HFFc6 (cell line): Measurements from ENCODE around the gene OPRM1. TPM values are rescaled to one million over a fixed set of nuclear protein-coding genes. Genes with fewer than 3 reads are reported as not detected.

Experiments
- DNase-seq: peaks from one replicate; pipeline ENCODE4 v3.0.0-alpha.2; 2018
- H3K27ac Mint-ChIP-seq: 2 replicates; pipeline ENCODE4 v1.8.0; 2020; ENCODE audit warnings: mild to moderate bottlenecking, mixed read lengths
- H3K27me3 Mint-ChIP-seq: 2 replicates; pipeline ENCODE4 v1.8.0; 2021; ENCODE audit warnings: mild to moderate bottlenecking, moderate library complexity, mixed read lengths; ENCODE audit not compliant: insufficient read depth
- H3K36me3 Mint-ChIP-seq: 2 replicates; pipeline ENCODE4 v1.8.0; 2021; ENCODE audit warnings: low read depth, mixed read lengths
- H3K4me1 Mint-ChIP-seq: 2 replicates; pipeline ENCODE4 v1.8.0; 2020; ENCODE audit warnings: low read depth, mixed read lengths
- H3K4me3 Mint-ChIP-seq: 2 replicates; pipeline ENCODE4 v1.8.0; 2020; ENCODE audit warnings: mild to moderate bottlenecking, moderate library complexity, mixed read lengths
- H3K9me3 Mint-ChIP-seq: 2 replicates; pipeline ENCODE4 v1.8.0; 2020; ENCODE audit warnings: mild to moderate bottlenecking, mixed read lengths
- total RNA-seq, 6 experiments: library from RNA; stranded (reverse); fragmentation: NEBNext Ultra II Directional; extraction: Animal tissue kit (Norgen Biotek cat#: 25700); gene quantifications; 2 replicates in 1 of 6; 3 replicates in 5 of 6; pipeline ENCODE4 v1.2.3, GENCODE V29; 2021
- TF ChIP-seq, protein P1 (sequence below): fragments of 200-600 bp; sonication (generic); IDR thresholded peaks from 2 replicates; pipeline ENCODE4 v1.5.0; 2021; ENCODE audit warnings: antibody characterized with exemption, mild to moderate bottlenecking

The OPRM1 gene
- total RNA-seq, 6 experiments from 2014 or later, result not detected

DNA sequence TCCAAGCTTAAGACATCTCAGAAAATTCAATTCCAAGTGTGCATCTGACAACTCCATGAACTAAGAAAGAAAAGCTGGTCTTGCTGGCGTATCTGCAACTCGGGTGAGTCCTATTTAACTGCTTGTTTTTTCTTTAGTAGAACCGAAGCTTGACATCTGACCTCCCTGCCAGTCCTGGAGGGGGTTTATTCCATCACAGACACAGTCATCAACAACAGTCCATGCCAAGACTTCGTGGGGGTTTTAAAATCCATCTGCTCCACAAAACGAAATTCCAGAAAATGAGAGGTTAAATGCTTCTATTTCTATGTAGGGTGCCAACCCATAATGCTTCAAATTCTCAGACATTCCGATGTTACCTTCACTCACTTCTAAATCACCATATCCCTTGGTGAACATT is 183.7 kb downstream of the OPRM1 start:
- H3K27ac Mint-ChIP-seq, result no peak overlapping the region
- no peaks in the 10 kb centered on the region for H3K4me1 Mint-ChIP-seq
- no peak for DNase-seq
- H3K4me3 Mint-ChIP-seq, result no peak overlapping the region
- TF ChIP-seq, protein P1, sequence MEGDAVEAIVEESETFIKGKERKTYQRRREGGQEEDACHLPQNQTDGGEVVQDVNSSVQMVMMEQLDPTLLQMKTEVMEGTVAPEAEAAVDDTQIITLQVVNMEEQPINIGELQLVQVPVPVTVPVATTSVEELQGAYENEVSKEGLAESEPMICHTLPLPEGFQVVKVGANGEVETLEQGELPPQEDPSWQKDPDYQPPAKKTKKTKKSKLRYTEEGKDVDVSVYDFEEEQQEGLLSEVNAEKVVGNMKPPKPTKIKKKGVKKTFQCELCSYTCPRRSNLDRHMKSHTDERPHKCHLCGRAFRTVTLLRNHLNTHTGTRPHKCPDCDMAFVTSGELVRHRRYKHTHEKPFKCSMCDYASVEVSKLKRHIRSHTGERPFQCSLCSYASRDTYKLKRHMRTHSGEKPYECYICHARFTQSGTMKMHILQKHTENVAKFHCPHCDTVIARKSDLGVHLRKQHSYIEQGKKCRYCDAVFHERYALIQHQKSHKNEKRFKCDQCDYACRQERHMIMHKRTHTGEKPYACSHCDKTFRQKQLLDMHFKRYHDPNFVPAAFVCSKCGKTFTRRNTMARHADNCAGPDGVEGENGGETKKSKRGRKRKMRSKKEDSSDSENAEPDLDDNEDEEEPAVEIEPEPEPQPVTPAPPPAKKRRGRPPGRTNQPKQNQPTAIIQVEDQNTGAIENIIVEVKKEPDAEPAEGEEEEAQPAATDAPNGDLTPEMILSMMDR, result no peak
- no peaks in the 10 kb centered on the region for H3K36me3 Mint-ChIP-seq
- peaks cover 10% of the 10 kb centered on the region for H3K27me3 Mint-ChIP-seq
- H3K9me3 Mint-ChIP-seq, result no peaks in the 10 kb centered on the region

DNA sequence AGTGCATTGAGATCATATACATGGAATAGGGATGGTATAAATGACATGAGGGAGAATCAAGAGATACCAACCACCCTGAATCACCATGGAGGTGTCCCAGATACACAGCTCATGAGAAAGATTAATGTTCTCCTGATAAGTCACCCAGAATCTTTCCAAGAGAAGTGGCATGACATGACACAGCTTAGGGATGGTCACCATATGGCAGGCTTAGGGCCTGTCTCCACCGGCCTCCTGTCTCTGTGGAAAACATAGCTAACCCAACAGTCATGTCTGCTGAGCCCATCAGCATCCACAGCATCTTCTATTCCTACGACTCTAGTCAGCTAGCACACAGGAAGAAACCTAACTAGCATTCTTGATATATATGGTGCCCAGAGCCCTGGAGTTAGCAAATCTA is 184.3 kb downstream of the OPRM1 start:
- Mint-ChIP-seq H3K27me3 (peaks cover 13% of the 10 kb centered on the region), H3K4me1 (no peaks in the 10 kb centered on the region), H3K4me3 (no peak overlapping the region), H3K36me3 (no peaks in the 10 kb centered on the region), H3K27ac (no peak overlapping the region), H3K9me3 (no peaks in the 10 kb centered on the region)
- TF ChIP-seq, protein P1, result no peak
- DNase-seq, result no peak

DNA sequence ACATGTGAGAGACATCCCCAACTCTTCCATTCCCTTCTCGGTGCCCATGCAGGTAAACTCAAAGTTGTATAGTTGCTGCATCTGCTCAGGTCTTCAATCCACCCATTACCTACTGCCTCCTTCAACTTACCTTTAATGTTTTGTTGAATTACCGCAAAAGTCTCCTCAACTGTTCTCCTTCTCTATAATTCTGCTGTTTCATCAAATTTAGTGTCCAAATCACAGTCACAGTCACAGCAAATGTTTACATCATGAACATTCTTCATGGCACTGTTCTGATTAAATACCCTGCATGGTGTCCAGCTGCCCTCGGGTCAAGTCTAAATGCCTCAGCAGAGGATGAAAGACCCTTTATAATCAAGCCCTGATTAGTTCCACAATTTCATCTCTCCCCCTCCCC is 187.4 kb downstream of the OPRM1 start:
- H3K27ac Mint-ChIP-seq, result no peak overlapping the region
- no peak overlapping the region for H3K4me3 Mint-ChIP-seq

GRCh38 chr6:154227862-154228520 is 189.0 kb downstream of the OPRM1 start:
- H3K9me3 Mint-ChIP-seq, result no peaks in the 10 kb centered on the region
- DNase-seq, result no peak
- peaks cover 5% of the 10 kb centered on the region; the same call in 1 of the 2 replicates for H3K4me1 Mint-ChIP-seq
- H3K4me3 Mint-ChIP-seq, result no peak overlapping the region
- peaks cover 10% of the 10 kb centered on the region for H3K27me3 Mint-ChIP-seq
- TF ChIP-seq, protein P1, result no peak
- H3K27ac Mint-ChIP-seq, result no peak overlapping the region
- H3K36me3 Mint-ChIP-seq, result no peaks in the 10 kb centered on the region

More for the DNA sequence above, 187.4 kb downstream of the OPRM1 start:
- DNase-seq, result no peak
- Mint-ChIP-seq H3K9me3 (no peaks in the 10 kb centered on the region), H3K4me1 (no peaks in the 10 kb centered on the region; the same call in 1 of the 2 replicates), H3K36me3 (no peaks in the 10 kb centered on the region), H3K27me3 (peaks cover 10% of the 10 kb centered on the region)
- TF ChIP-seq, protein P1, result no peak

DNA sequence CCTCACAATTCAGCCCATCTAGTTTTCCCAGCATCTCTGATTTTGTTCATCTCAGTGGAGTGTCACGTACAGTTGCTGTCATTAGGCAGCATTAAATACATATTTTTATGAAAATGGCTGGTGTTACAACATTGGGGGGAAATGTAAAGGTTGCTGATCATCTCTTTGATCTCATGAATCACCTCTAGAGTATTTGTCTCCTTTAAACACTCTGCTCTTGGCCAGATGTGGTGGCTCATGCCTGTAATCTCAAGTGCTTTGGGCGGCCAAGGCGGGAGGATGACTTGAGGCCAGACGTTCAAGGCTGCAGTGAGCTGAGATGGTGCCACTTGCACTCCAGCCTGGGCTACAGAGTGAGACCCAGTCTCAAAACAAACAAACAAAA is 189.5 kb downstream of the OPRM1 start:
- no peaks in the 10 kb centered on the region for H3K36me3 Mint-ChIP-seq
- TF ChIP-seq, protein P1, result no peak
- no peak for DNase-seq
- no peak overlapping the region for H3K27ac Mint-ChIP-seq
- H3K4me3 Mint-ChIP-seq, result no peak overlapping the region
- peaks cover 5% of the 10 kb centered on the region; the same call in 1 of the 2 replicates for H3K4me1 Mint-ChIP-seq
- no peaks in the 10 kb centered on the region for H3K9me3 Mint-ChIP-seq
- peaks cover 8% of the 10 kb centered on the region for H3K27me3 Mint-ChIP-seq
